Gastrocnemius medialis (tissue), 4 donors: ENCODE data around the gene PCLO. TPM values are rescaled to one million over a fixed set of nuclear protein-coding genes. Genes with fewer than 3 reads are reported as not detected.
"Not testable (repeated sequence)": the region's sequence is repeated elsewhere in the genome, so short reads cannot be mapped to it uniquely, and the experiment has no call there.

Experiments
- ATAC-seq, 2 donors: fragments of 150-250 bp; one replicate each; pipeline ENCODE4 v1.9.1; 2016
- DNase-seq, 2 donors: peaks; one replicate each; pipeline ENCODE4 v3.0.0-alpha.2; 2019
- H3K27ac ChIP-seq, 4 donors: fragments of 200-600 bp; sonication (generic); 1 replicate in 1 of 4; 2 replicates in 3 of 4; pipeline ENCODE4 v1.5.1; 2016 to 2018; ENCODE audit warnings: mild to moderate bottlenecking in 2 of 4, moderate library complexity in 1 of 4
- H3K27me3 ChIP-seq, 3 donors: fragments of 200-600 bp; sonication (generic) in 2 of 3; 1 replicate in 1 of 3; 2 replicates in 2 of 3; pipeline versions ENCODE4 v1.5.1 to v1.6.0; 2016 to 2019; ENCODE audit warnings: mild to moderate bottlenecking in 1 of 3, moderate library complexity in 1 of 3
- H3K36me3 ChIP-seq, 2 donors: fragments of 200-600 bp; sonication (generic) in 1 of 2; one replicate each; pipeline ENCODE4 v1.5.1; 2017 to 2018
- H3K4me1 ChIP-seq, 2 donors: fragments of 200-600 bp; sonication (generic) in 1 of 2; one replicate each; pipeline ENCODE4 v1.5.1; 2016 to 2017; ENCODE audit warnings: mild to moderate bottlenecking in 2 of 2
- H3K4me3 ChIP-seq, 4 donors: fragments of 200-600 bp; sonication (generic) in 3 of 4; 1 replicate in 1 of 4; 2 replicates in 3 of 4; pipeline ENCODE4 v1.5.1; 2016 to 2019; ENCODE audit warnings: mild to moderate bottlenecking in 2 of 4
- H3K9me3 ChIP-seq, 3 donors: fragments of 200-600 bp; sonication (generic) in 2 of 3; 1 replicate in 1 of 3; 2 replicates in 2 of 3; pipeline ENCODE4 v1.5.1; 2016 to 2019
- POLR2A ChIP-seq, 2 donors: fragments of 450-650 bp; IDR thresholded peaks; one replicate each; pipeline ENCODE4 v1.6.1; 2017; ENCODE audit warnings: antibody characterized with exemption in 2 of 2, mild to moderate bottlenecking in 2 of 2, moderate library complexity in 2 of 2
- in situ Hi-C, 4 donors: fragments of 200-750 bp; cut with MboI; loops; one replicate each; pipeline versions ENCODE4 v1.15.0 to v1.8.0; 2017; ENCODE audit warnings: low sequenced_read_pairs in 4 of 4
- intact Hi-C: fragments of 100-400 bp; cut with DNase I; formaldehyde crosslinking; loops from one replicate; pipeline ENCODE4 v1.15.1; 2023; ENCODE audit warnings: low total_unique reads
- total RNA-seq, 4 donors: library from RNA; depleted of rRNA; stranded (reverse); fragments of >200 nt; gene quantifications; one replicate each; pipeline versions ENCODE4 v1.1.0 to v1.2.3, GENCODE V29; 2016
- TF ChIP-seq, protein P1 (sequence below), 5 experiments: fragments of 450-650 bp in 3 of 5; fragments of 200-600 bp in 2 of 5; sonication (generic) in 2 of 5; IDR thresholded peaks in 4 of 5; conservative IDR thresholded peaks in 1 of 5; 1 replicate in 4 of 5; 2 replicates in 1 of 5; pipeline ENCODE4 v1.5.1; 2016 to 2019; ENCODE audit warnings: antibody characterized with exemption in 5 of 5, mild to moderate bottlenecking in 3 of 5, moderate library complexity in 3 of 5

Gene PCLO
- total RNA-seq, 4 donors from 2014 or later = 0.05 to 0.29 TPM; not detected in 2

DNA sequence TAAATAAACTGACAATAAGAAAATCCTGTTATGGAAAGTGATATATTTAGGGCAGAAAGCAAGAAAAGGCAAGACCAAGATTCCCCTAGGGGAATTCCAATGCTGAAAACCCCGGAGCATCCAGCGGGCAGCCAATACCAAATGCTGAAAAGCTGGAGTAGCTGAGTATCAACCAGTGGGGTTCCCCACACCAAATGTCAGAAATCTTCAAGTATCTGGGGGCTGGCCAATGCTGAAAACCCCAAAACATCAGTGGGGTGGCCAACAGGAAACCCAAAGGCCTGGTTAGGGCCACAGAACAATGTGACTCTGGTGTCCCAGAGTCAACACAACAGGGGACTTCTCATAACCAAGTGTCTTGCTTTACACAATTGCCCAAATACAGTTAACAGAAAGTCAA, 447.3 kb downstream of the PCLO start:
- TF ChIP-seq, protein P1, sequence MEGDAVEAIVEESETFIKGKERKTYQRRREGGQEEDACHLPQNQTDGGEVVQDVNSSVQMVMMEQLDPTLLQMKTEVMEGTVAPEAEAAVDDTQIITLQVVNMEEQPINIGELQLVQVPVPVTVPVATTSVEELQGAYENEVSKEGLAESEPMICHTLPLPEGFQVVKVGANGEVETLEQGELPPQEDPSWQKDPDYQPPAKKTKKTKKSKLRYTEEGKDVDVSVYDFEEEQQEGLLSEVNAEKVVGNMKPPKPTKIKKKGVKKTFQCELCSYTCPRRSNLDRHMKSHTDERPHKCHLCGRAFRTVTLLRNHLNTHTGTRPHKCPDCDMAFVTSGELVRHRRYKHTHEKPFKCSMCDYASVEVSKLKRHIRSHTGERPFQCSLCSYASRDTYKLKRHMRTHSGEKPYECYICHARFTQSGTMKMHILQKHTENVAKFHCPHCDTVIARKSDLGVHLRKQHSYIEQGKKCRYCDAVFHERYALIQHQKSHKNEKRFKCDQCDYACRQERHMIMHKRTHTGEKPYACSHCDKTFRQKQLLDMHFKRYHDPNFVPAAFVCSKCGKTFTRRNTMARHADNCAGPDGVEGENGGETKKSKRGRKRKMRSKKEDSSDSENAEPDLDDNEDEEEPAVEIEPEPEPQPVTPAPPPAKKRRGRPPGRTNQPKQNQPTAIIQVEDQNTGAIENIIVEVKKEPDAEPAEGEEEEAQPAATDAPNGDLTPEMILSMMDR (IDR thresholded peaks at IDR 0.05 in 4 of 5, conservative IDR thresholded peaks at IDR 0.05 in 1 of 5) = no peak
- TF ChIP-seq POLR2A (IDR thresholded peaks at IDR 0.05) = no peak
- H3K4me1 ChIP-seq = no peaks in the 10 kb centered on the region
- DNase-seq (no peak), ATAC-seq (no peak)
- H3K36me3 ChIP-seq = no peaks in the 10 kb centered on the region
- no peak overlapping the region for H3K27ac ChIP-seq
- intact Hi-C loops (no loop called here), in situ Hi-C loops (no loop called here)
- no peaks in the 10 kb centered on the region for H3K9me3 ChIP-seq
- no peak overlapping the region for H3K4me3 ChIP-seq
- H3K27me3 ChIP-seq = no peaks in the 10 kb centered on the region

DNA sequence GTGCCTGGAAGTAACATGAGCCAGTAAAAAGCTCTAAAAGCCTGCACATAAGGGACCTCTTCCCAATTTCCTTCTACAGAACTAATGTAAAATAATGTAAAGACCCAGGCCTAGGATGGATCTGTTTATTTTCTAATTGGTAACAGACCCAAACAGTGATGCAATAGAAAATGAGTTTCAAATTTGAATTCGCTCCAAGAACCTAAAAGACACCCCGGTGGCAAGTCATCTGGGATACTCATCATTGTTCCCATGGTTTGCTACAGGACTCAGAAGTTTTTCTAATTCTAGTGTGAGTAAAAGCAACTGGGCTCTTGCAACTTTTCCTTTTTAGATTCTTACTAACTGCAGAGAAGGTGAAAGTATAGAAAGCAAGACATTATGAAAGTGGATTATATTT, 447.8 kb downstream of the PCLO start:
- Histone ChIP-seq H3K4me1 (no peaks in the 10 kb centered on the region), H3K9me3 (no peaks in the 10 kb centered on the region), H3K27me3 (no peaks in the 10 kb centered on the region), H3K4me3 (no peak overlapping the region), H3K36me3 (no peaks in the 10 kb centered on the region), H3K27ac (no peak overlapping the region)
- ATAC-seq (no peak), DNase-seq (no peak)
- TF ChIP-seq POLR2A (IDR thresholded peaks at IDR 0.05) = no peak
- TF ChIP-seq, protein P1 (IDR thresholded peaks at IDR 0.05 in 4 of 5, conservative IDR thresholded peaks at IDR 0.05 in 1 of 5) = no peak
- intact Hi-C loops = no loop called here
- in situ Hi-C loops = no loop called here

DNA sequence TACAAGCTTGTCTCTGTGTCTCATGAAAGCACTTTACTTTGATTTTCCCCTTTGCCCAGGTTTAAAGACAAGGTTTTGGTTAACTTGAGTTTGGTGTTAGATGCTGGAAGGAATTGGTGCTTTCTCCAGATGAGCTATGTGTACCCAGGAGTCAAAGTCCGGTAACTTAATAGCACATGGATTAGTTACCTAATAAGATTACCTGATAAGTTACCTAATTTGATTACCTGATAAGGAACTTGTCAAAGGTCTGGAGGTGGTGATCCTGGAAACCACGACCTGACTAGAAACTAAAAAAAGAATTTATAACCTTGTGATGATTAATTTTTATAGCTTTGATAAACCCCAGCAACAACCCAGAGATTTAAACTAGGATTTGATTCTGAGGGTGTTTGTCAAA, 449.2 kb downstream of the PCLO start:
- Histone ChIP-seq H3K4me1 (no peaks in the 10 kb centered on the region), H3K27ac (no peak overlapping the region), H3K4me3 (no peak overlapping the region), H3K36me3 (no peaks in the 10 kb centered on the region), H3K27me3 (no peaks in the 10 kb centered on the region), H3K9me3 (no peaks in the 10 kb centered on the region)
- intact Hi-C loops = no loop called here
- ATAC-seq (no peak), DNase-seq (no peak)
- TF ChIP-seq, protein P1 (IDR thresholded peaks at IDR 0.05 in 4 of 5, conservative IDR thresholded peaks at IDR 0.05 in 1 of 5) = no peak
- TF ChIP-seq POLR2A (IDR thresholded peaks at IDR 0.05) = no peak
- in situ Hi-C loops = no loop called here

GRCh38 chr7:82706344-82706743, 456.3 kb downstream of the PCLO start:
- H3K4me1 ChIP-seq, H3K4me3 ChIP-seq, H3K27ac ChIP-seq, DNase-seq, H3K27me3 ChIP-seq, H3K9me3 ChIP-seq, H3K36me3 ChIP-seq, ATAC-seq, intact Hi-C loops, in situ Hi-C loops: not testable (repeated sequence)

DNA sequence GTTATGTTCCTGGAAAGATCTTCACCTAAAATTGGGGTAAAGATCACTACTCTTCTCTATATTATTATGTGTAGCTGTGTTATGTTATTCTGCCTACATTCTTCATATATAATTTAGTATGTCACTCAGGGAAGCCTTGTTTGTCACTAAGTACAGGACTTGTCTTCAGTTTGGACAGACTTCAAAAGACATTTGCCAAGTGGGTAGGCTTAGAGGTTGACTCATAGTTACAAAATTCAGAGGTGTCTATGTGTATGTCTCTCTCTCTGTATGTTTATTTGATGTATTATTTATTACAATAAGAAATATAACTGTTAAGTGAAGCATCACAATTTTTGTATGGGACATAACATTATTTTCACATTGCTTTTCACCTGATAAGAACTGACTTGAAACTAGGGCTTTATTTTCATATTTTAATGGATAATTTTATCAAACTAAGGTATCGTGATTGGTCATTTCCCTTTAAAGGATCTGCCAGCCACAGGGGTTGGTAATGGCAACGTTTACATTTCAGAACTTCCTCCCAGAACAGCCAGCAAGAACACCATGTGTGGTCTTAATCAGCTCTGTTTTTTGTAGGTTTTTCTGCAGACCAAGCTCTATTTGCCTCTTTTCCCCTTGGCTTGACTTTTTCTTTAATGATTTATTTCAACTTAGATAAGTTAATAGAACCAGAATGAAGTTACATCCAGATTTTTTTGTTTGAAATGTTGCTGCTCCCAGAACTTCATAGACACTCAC, 457.0 kb downstream of the PCLO start:
- ATAC-seq (no peak), DNase-seq (no peak)
- Histone ChIP-seq H3K36me3 (no peaks in the 10 kb centered on the region), H3K27ac (no peak overlapping the region), H3K9me3 (no peaks in the 10 kb centered on the region), H3K4me3 (no peak overlapping the region), H3K4me1 (no peaks in the 10 kb centered on the region), H3K27me3 (no peaks in the 10 kb centered on the region)
- in situ Hi-C loops (no loop called here), intact Hi-C loops (no loop called here)
- TF ChIP-seq POLR2A (IDR thresholded peaks at IDR 0.05) = no peak
- TF ChIP-seq, protein P1 (IDR thresholded peaks at IDR 0.05 in 4 of 5, conservative IDR thresholded peaks at IDR 0.05 in 1 of 5) = no peak
